ENCODE data around the gene CARD9.

Gene CARD9

DNA sequence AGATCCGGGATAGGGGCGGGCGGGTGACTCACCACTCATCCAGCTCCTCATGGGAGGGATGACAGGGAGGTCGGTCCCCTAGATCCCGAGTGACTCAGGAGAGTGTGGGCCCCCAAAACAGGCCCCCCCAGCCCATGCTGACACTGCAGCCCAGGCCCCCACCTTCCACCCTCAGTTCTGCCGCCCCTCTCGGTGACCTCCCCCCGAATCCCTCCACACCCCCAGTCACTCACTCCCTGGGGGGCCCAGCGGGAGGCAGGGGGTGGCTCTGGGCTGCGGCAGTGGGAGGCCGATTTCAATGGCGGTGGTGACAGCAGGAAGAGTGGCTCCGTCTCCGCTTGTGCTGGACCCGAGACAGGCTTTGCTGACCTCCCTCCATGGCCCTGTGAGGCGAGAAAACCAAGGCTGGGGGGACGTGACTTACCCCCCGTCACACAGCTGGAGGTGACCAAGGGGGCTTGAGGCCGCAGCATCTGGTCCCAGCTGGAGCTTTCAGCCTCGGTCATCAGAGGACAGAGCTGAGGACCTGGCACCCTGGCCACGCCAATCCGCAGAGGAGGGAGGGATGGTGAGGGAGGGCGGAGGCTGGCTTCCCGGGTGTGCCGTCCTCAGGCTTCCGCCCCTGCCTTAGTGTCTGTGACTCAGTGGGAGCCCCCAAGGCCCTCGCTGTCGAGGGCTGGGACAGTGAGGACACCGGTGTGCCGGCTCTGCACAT lies 37.2 kb downstream of the CARD9 start:
- no peak for DNase-seq (ENCODE audit: low read depth in 2 of 2)

DNA sequence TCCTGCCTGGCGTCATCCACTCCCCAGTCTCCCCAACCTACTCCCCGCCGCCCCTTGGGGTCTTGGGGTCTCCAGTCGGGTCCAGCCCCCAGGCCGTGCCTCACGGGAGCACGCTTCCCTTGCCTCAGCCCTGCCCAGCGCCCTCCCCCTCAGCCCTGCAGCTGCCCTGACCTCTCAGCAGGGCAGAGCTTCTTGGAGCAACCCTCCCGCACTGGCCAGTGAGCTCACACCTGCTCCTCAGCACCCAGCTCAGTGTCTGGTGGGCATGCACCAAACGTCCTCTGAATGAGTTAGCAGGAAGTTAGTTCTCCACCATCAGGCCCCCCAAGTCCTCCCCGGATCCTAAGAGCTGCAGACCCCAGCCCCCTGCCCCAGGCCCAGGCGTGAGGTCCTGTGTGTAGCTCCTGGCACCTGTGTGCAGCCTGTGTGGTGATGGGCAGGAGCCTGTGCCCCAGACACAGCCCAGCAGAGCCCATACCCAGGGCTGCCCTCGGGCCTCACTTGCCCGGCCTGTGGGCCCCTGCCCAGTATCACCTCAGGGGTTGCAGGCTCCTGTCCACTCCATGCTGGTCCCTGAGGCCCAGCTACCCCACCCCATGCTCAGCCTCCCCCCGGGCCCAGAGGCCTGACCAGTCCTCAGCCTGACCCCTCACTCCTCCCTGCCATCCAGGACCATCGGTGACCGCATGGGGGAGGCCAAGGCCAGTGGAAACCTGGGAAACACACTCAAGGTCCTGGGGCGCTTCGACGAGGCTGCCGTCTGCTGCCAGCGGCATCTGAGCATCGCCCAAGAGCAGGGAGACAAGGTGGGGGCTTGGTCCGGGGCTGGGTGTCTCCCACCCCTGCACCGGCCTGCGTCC lies 37.9 kb downstream of the CARD9 start:
- DNase-seq (ENCODE audit: low read depth in 2 of 2), result no peak

DNA sequence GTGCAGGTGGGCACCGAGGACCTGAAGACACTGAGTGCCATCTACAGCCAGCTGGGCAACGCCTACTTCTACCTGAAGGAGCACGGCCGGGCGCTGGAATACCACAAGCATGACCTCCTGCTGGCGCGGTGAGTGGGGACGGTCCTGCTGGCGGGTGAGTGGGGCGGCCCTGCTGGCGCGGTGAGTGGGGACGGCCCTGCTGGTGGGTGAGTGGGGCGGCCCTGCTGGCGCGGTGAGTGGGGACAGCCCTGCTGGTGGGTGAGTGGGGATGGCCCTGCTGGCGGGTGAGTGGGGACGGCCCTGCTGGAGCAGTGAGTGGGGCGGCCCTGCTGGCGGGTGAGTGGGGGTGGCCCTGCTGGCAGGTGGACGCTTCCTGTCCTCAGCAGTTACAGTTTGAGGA lies 38.9 kb downstream of the CARD9 start:
- no peak for DNase-seq (ENCODE audit: low read depth in 2 of 2)

DNA sequence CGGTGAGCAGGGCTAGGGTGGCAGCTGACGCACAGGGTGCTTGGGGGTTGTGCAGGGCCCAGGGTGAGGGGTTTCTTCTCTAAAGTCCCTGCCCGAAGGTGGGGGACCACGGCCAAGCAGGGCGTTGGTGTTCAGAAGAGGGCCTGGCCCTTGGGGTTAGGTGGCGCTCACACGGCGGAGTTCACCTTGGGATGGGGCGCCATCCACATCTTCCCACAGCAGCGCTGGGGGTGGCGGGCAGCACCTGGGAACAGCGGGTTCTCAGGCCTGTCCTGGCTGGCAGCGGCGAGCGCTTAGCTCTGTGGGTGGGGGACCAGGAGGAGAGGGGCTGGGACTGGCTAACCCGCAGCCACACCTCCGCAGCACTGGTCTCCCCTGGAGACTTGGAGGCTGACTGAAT lies 40.0 kb downstream of the CARD9 start:
- no peak for DNase-seq (ENCODE audit: low read depth in 2 of 2)

DNA sequence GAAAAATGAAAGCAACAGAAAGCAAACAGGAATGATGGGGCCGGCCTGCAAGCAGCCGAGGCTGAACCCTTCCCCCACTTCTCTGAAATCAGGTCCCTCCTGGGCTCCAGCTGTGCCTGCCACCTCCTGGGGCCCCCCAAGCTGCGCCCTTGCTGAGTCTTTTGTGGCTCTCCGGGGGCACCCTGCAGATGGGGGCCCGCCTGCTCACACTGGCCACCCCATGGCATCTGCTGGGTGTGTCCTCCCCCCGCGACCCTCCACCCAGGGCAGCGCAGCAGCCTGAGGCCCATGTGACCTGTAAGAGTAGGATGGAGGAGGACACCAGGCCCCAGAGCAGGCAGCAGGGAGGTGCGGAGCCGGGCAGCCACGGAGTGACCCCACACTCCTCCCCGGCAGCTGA lies 40.4 kb downstream of the CARD9 start:
- DNase-seq (ENCODE audit: low read depth in 2 of 2), result no peak

DNA sequence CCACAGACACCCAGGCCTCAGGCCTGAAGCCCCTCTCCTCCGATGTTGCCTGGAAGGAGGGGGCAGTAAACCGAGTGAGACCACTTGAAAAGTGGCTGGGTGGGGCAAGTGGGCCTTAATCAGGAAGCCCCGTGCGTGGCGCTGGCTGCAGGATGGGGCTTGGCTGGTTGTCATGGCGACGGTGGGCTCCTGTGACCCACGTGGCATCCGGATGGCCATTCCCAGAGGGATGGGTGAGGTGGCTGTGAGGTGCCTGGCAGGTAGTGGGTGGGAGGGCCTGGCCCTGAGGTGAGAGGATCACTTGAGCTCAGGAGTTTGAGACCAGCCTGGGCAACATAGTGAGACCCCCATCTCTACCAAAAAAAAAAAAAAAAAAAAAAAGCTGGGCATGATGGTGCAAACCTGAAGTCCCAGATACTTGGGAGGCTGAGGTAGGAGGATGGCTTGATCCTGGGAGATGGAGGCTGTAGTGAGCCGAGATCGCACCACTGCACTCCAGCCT lies 40.9 kb downstream of the CARD9 start:
- no peak for DNase-seq (ENCODE audit: low read depth in 2 of 2)

DNA sequence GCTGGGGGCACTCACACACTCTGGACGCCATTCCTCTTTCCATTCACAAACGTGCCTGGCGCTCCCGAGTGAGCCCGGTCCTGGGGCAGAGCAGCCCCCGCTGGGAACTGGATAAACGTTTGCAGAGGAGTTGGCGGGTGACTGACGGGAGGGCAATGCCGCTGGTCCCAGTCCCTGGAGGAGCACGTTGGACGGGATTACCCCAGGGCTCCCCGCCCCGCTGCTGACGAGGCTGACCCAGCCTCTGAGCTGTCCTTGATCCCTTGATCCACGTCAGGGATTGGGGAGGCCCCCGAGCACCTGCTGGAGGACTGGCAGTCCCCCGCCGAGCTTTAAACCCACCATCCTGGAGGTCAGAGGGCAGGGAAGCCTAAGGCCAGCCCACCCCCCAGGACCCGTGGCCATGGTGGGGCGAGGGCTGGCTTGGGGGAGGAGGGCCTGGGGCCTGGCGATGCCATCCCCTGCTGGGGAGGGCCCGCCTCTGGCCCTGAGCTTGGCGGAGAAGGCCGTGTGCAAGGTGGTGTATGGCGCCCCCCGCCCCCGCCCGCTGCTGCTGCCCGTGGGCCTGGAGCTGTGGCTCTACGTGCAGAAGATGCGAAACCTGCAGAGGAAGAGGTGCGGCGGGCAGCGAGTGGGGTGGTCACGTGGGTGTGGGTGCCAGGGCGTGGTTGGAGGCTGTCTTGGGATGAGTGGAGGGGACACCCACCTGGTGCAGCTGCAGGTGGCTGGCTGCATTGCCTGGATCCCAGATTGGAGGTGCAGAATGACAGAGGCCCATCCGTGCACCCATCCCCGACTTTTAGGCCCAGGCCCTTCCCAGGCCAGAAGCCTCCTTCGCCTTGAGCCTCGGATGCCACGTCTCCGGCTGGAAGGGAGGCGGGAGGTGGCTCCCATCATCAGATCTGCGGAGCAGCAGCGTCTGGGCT lies 41.6 kb downstream of the CARD9 start:
- no peak for DNase-seq (ENCODE audit: low read depth in 2 of 2)

DNA sequence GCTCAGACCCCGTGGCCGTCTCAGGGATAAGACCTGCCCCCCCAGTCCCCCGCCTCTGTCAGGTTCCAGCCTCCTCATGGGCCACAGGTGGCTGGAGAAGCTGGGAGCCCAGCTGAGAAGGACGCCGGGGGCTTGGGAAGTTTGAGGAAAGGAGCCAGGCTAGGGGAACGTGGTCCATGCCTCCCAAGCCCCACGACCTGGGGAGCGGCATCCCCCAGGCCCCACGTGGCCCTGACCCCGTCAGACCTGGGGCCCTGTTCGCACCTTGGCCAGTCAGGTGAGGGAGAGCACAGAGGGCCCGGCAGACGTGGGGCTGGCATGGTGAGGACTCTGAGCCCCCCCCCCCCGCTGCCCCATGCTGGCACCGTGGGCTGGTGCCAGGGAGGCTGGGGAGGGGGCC lies 42.4 kb downstream of the CARD9 start:
- no peak for DNase-seq (ENCODE audit: low read depth in 2 of 2)

DNA sequence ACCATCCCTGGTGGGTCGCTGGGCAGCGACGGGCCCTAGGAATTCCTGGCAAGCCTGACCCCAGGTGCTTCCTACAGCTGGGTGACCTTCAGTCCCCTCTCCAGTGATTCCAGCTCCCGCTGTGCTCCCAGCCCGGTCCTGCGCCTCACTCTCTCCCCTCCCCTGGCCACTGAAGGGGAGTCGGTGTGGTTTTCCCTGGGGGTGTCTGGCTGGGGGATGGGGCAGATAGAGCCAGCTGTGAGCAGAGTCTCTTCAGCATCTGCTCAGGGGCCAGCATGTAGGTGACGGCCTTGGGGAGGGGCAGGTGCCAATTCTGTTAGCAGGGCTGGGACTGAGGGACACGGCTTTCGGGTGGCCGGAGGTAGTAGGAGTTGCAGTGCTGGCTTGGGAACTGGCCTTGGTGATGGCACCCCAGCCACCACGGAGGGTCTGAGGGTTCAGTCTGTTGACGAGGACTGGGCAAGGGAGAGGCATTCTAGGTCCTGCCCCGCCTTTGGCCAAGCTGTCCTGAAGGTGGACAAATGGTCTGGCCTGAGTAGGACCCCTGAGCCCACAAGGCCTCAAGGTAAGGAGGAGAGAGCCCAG lies 43.0 kb downstream of the CARD9 start:
- DNase-seq (ENCODE audit: low read depth in 2 of 2), result no peak

DNA sequence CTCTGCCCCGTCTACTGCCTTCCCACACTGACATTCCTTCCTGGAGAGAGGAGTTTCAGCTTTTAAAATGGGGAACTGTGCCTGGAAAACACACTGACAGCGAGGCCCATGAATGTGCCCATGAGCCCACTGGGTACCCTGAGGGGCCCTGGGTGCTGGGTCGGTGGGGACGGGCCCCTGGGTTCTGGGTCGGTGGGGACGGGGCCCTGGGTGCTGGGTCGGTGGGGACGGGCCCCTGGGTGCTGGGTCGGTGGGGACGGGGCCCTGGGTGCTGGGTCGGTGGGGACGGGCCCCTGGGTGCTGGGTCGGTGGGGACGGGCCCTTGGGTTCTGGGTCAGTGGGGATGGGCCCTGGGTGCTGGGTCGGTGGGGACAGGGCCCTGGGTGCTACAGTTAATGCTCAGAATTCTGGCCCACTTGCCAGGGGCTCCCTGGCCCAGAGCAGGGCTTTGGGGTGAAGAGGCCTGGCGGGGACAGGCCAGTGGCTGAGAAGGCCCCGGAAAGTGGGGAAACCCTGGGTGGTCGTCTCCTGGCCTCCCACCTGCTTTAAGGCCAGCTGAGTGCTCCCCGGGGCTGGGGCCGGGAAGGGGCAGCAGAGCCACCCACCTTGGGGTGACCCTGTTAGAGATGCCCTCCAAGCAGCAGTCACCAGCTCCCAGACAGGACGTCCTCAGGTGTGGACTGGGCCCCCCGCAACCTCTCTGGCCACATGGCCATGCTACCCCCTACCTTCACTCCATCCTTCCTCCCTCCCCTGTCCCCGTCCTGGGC lies 43.6 kb downstream of the CARD9 start:
- no peak for DNase-seq (ENCODE audit: low read depth in 2 of 2)

DNA sequence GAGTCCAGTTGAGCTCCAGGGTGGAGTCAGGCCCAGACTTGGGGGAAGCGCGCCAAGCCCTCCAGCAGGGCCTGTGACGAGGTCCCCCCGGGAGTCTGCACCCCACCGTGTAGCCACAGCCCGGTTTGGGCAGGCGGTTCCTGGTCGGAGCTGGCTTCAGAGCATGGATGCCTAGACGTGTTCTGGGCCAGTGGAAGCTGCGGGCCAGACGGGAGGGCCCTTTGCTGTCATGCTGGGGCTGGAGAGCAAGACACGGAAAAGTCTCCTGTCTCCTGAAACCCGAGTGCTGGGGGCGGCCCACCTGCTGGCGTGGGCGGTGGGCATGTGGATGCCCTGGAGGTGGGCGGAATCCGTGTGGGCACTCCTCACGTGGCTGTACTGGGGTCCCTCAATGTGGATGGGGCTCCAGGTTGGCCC lies 44.2 kb downstream of the CARD9 start:
- no peak for DNase-seq (ENCODE audit: low read depth in 2 of 2)

DNA sequence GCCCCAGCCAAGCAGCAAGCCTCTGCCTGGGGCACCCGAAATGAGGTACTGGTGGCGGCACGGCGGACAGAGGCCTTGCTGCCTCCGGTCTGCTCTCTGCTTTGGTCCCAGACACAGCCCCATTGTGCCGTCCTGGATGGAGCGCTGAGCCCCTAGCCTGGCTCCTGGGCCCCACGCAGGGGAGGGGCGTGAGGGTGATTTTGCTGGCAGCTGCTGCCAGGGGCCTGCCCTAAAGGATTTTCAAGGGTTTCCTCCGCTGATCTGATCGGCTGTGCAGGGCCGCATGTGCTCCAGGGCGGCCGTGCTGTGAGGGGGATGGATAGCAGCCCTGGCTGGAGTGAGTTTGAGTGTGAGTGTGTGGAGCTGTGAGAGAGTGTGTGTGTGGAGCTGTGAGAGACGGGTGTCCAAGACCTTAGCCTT lies 44.8 kb downstream of the CARD9 start:
- no peak for DNase-seq (ENCODE audit: low read depth in 2 of 2)

DNA sequence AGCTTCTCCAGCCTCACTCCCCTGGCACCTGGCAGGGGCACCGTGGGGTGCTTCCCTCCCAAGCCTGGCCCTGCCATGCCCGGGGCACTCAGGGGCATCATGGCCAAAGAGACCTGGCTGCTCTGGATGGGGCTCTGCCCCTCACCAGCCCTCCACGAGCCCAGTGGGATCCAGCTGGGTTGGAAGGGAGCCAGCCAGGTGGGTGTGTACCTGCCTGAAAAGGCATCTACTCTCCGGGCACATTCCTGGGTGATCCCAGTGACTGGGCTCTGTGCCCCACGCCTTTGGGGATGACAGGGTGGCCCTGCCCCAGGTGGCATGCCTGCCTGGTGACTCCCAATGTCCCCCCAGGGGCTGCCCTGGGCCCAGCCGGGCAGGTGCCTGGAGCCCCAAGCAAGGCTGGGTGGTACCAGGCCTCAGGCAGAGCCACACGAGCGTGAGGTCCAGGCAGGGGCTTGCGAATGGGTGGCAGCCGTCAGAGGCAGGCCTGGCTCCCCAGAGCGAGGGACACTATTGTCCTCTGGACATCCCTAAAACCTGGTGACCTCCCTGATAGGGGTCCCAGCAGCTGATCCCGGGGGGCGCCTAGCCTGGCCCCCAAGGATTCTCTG lies 45.4 kb downstream of the CARD9 start:
- DNase-seq (ENCODE audit: low read depth in 2 of 2), result no peak

DNA sequence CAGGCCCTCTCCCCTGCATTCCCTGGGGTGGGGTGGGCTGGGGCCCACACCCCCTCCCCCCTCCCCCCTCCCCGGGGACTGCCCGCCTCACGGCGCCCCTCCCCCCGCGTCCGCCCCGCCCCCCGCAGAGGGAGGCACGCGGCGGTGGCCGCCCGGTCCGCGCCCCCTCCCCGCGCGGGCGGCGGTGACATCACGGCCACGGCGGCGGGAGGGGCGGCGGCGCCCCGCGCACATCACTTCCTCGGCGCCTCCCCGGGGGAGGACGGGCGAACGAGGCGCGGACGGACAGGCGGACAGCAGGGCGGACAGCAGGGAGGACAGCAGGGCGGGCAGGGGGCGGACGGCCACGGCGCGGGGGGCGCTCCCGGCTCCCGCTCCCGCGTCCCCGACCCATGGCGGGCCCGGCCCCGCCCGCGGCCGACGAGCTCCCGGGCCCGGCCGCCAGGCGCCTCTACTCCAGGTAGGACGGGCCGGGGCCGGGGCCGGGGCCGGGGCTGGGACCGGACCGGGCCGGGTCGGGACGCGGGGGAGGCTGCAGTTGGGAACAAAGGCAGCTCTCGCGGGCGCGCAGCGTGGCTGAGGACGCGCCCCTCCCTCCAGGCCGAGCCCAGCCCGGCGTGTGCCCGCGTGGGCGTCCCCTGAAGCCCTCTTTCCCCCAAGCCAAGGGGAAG lies 46.0 kb downstream of the CARD9 start, which contains the start of gene GPSM1:
TSS of gene GPSM1 (plus strand) at position 236 of the 671 bp plus-strand sequence. CDS start at position 393, 157 bp downstream.
- peak in 1 of 2 donors; percentile 24 for DNase-seq (ENCODE audit: low read depth in 2 of 2)

DNA sequence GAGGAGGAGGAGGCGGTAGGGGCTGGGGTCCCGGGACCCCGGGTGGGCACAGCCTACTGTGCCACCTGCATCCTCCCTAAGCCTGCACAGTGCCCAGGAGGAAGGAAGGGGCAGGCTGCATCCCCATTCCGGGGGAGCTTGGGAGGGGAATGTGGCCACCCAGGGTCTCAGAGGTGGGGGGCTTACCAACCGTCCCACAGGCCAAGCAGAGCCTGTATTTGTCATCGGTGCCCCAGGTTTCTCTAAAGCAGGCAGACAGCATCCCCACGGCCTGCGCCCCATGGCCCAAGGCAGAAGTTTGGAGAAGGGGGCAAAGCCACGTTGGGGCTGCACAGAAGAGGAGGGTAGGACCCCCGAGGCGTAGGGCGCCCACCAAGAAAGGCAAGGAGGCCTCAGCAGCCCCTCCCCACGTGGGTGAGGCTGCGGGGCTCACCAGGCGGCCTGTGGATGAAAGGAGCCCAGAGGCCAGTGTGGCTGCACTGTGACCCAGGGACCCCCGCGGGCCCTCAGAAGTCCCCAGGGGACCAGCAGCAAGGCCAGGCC lies 46.6 kb downstream of the CARD9 start:
- no peak for DNase-seq (ENCODE audit: low read depth in 2 of 2)

DNA sequence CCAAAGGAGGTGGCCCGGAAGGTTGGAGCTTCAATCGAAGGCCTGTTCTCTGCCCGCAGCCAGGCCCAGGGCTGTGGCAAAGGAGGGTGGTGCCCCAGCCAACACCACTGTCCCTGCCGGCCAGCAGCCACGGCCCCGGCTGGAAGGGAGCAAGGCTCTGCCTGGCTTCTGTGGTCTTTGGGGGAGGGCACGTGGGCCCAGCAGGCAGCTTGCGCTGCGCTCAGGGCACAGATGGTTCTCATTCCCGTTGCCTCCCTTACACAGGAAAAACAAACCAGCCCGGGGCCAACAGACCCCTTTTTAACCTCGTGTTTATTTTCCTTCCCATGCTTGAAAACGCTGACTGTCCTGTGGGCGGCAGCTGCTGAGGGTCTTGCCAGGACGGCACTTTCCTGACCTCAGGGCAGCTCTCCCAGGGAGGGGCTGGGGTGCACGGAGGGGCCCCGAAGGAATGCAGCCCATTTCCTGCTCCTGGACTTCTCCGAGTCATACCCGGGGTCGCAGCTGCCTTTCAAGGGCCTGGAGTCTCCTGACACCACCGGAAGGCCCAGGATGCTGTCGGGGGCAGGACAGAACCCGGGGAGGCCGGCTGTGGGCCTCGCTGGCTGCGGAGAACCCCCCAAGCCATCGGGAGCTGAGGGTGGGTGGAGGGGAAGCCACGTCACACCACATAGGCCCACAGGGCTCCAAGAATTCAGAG lies 47.3 kb downstream of the CARD9 start:
- no peak for DNase-seq (ENCODE audit: low read depth in 2 of 2)

DNA sequence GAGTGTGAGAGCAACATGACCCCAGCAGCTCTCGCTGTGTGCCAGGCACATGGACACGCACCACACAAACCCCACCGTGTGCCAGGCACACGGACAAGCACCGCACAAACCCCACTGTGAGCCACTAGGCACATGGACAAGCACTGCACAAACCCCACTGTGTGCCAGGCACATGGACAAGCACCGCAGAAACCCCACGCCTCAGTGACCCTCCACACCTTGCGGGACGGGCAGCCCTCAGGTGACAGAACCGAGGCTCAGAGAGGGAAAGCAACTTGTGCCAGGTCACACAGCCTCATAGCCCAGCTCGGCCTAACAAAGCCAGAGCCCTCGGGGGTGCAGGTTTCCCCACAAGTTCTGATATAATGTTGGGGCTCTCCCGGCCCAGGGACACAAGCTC lies 48.1 kb downstream of the CARD9 start:
- no peak for DNase-seq (ENCODE audit: low read depth in 2 of 2)

DNA sequence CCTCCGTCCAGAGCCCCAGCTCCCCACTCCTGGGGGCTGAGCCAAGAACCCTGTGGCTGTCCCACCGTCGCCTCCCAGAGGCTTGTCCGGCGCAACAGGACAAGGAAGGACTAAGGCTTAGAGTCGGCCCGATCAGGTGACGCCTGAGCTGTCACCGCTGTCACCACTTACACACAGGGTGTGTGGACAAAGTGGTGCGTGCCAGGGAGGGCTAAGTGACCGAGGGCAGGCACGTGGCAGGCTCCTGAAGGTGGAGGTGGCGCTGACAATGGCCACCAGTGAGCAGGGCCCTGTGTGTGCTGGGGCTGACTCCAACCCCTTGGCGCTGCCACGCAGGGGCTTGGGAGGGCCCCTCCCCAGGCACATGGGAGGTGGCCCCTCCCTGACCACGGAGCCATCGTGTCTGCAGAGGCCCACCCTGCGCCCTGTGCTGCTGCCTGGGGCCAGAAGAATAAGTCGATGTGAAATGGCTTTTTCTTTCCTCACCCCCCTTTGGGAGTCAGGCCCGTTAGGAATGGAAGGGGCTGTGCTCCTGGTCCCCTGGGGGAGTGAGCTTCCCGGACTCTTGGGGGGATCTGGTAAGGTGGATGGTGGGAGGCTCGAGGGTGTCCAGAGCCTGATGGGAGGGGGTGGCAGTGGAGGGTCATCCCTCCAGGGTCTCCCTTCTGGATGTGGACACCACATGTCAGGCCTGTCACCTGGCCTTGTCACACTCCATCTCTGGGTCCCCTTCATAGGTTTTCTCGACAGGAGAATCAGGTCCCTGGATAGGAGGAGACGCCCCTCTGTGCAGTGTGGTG lies 48.8 kb downstream of the CARD9 start:
- no peak for DNase-seq (ENCODE audit: low read depth in 2 of 2)
